CD4-positive, alpha-beta T cell treated with Interleukin-6 at 100 ng/mL for 8 hours (primary cell): ENCODE data around the gene UMOD.

Experiments used
- DNase-seq: peaks from one replicate; pipeline ENCODE4 v3.0.0-alpha.2; 2020; ENCODE audit warnings: mixed read lengths, low spot score

Gene UMOD

DNA sequence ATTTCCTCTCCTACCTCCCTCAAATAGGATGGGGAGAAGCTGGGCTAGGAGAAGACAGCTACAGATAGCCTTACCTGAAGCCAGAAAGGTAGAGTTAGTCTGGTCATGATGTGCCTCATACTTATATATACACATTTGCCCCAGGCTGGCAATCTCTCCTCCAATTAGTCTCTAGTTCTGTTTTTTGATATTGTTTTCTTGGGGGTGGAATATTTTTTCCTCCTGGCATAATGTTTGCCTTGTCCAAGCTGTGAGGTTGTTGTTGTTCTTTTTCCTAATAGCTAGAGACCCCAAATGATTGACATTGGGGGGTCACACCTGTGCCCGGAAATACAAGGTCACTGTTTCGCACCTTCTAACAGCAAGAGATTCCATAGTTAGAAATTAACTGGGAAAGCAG is at the start of gene UMOD:
TSS of gene UMOD (minus strand) at position 101 of the 400 bp plus-strand sequence. CDS start 1,978 bp downstream, outside the sequence.
- no peak for DNase-seq

DNA sequence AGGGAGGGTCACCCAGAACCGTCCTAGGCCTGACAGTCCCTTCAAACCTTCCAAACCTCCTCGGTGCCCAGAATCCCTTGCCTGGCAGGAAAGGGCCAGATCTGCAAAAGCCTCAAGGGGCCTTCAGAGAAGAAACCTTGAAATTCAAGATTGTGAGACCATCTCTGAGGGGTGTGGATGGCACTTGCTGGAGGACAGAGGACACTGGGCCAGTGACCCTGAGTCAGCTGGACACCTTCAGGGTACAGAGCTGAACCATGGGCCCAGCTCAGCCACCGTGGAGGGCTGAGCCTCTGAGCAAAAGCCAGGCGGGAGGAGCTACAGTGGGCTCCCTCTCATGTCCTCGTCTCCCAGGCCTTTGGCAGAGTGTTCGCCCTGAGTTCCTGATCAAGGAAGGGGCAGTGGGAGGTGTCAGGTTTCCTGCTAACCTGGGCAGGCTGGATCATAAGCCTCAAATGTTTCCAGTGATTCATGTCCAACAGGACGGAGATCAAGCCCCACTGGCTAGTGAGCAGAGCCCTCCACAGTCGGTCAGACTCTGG is 49.0 kb upstream of the UMOD start:
- DNase-seq: no peak

GRCh38 chr16:20401066-20401465 is 48.6 kb upstream of the UMOD start:
- DNase-seq: no peak

DNA sequence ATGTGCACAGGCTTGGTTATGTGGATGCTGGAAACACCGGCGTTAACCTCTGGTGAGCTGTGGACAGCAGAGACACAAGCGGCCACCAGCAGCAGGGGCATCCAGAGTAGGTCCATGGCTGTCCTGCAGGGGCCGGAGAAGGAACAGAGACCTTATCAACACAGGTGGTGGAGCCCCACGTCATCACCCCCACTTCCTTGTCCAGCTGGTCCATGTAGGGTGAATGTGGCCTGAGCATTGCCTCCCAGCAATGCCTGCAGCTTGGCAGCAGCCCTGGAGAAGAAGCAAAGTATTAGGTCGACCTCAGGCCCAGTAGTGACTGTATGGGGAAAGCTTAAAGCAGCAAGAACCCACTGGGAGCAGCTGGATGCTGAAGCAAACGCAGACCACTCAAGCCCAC is 46.7 kb upstream of the UMOD start:
- no peak for DNase-seq

GRCh38 chr16:20398603-20399002 is 46.1 kb upstream of the UMOD start:
- DNase-seq: no peak

- DNase-seq: no peak
Observed at GRCh38 chr16:20397468-20398074, 45.1 kb upstream of the UMOD start.

DNA sequence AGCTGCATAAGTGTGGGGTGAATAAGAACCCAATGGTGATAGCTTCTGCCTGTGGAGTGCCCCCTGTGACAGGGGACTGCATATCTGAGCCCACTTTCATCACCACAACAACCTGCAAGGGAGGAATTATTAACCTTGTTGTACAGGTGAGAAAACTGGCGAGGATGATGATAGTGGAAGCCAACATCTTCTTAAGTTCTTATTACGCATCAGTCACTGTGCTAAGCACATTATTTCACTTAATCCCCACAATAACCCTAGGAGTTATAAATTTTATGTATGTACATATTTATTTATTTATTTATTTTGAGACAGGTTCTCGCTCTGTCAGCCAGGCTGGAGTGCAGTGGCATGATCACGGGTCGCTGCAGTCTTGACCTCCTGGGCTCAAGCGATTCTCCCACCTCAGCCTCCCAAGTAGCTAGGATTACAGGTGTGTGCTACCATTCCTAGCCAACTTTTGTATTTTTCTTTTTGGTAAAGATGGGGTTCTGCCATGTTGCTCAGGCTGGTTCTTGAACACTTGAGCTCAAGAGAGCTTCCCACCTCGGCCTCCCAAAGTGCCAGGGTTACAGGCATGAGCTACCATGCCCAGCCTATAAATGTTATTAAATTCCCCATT is 44.4 kb upstream of the UMOD start:
- no peak for DNase-seq

DNA sequence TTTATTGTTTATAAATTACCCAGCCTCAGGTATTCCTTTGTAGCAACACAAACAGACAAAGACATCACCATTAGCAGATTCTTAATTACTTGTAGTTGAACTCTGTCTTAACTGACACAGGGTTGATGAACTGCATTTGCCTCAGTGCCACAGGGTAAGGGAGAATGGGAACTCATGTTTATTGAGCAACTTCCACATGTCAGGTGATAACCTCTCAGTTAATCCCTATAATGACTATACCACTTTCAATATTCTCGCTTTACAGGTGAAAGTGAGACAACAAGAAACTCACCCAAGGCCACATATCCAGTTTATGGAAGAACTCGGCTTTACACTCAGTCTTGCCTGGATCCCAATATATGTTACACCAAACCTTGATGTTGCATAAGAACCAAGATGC is 43.4 kb upstream of the UMOD start:
- no peak for DNase-seq

- DNase-seq: no peak
Observed at GRCh38 chr16:20393801-20394577, 41.5 kb upstream of the UMOD start.

DNA sequence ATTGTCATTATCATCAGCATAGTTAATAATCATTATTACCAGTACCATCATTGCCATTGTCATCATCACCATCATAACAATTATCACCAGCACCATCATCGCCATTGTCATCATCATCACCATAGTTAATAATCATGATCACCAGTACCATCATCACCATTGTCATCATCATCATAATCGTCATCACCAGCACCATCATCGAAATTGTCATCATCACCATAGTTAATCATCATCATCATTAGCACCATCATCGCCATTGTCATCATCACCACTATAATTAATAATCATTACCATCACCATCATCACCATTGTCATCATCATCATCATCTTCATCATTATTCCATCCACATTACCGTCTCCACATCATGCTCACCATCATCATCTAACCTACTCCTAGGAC is 38.5 kb upstream of the UMOD start:
- DNase-seq: no peak

- DNase-seq: no peak
Observed at GRCh38 chr16:20388854-20389253, 36.3 kb upstream of the UMOD start.

DNA sequence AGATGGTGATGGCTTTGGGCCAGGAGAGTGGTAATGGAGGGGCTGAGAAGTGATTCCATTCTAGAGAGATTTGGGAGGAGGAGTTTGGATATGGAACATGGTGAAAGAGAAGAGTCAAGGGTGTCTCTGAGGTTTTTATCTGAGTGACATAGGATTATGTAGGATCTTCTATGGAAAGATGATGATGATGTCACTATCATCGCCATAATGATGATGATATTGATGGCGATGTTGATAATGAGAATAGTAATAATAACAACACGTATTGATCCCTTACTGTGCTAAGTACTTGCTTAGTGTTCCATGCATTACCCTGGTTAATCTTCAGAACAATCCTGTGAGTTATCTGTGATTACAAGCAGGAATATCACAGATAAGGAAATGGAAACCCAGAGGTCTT is 35.5 kb upstream of the UMOD start:
- no peak for DNase-seq

GRCh38 chr16:20385844-20386832 is 33.6 kb upstream of the UMOD start:
- DNase-seq: peak; percentile 18

DNA sequence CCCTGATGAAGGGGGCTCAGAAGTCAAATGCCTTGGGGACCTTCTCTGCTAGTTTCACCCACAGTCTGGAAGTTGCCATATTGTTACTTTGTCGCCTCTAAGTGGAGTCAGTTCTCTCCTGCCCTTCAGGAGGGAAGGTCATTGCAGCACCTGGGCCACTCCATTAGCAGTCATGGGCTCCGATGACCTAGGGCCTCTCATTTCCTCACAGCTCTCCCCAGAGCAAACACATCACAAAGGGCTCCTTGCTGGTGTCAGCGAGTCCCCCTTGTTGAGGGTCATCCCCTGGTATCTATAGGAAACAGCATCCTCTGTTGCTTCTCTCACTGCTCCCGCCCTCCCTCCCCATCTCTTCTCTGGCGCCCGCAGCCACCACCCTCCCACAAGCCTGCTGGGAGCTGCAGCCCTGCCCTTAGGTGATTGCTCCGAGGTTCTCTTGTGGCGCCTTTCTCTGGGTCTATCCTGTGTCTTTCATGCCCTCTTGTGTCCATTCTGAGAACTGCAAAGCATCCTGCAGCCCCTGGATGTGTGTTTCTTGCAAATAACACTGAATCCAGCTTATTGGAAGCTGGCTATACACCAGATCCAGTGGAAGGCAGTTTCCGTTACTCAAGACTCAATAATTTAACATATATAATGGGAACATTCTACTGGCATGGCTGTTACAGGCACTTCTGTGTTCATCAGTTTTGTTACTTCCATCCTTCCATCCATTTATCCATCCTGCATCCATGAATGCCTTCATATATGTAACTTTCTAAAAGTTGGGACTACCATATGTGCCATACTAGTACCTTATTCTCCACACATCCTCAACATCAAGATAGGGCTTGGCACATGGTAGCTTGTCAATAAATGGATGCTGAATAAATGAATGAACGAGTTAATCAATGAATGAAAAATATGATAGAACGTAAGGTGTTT is 30.9 kb upstream of the UMOD start:
- peak; percentile 13 for DNase-seq

DNA sequence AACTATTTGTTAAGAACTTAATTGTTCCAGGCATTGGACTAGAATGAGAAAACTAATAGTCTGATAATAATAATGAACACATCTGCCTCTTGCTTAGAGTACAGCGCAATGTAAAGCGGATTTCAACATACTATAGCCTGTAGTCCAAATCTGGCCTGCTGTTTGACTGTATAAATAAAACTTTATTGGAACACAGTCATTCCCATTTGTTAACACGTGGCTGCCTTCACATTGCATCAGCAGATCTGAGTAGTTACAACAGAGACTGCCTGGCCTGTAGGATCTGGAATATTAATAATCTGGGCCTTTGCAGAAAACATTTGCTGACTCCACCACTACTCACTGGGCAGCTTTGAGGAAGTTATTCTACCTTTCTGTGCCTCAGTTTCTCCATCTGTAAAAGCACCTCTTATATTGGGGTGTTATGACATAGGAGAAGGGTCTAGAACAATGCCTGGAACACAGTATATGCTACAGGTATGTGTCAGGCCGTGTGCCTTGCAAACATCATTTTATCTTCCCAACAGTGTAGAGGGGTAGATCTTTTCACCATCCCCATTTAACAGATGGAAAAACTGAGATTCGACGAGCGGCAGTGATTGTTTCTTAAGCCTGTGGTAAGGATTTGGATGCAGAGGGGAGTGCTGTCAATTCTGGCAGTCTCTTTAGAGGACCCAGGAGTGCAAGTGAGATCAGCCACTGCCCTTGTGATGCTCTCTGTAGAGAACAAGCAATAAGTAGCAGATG is 29.9 kb upstream of the UMOD start:
- no peak for DNase-seq

DNA sequence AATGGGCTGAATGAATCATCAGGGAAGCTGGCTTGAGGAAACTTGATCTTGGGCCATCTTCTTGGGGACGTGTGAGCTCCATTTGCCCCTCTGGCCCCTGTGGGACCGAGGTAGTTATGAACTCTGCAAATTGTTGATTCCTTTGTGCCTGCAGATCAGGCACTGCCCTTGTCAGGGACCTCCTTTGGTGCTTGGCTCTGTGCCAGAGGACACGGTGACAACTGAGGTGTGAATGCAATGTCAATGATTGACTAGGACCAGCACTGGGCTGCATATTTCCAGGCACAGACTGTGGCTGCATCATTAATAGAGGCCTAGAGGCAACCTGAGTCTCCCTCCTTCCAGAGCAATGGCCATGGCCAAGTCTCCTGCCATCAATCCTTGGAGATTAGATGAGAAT is 28.3 kb upstream of the UMOD start:
- no peak for DNase-seq

GRCh38 chr16:20377181-20377580 is 24.7 kb upstream of the UMOD start:
- no peak for DNase-seq

DNA sequence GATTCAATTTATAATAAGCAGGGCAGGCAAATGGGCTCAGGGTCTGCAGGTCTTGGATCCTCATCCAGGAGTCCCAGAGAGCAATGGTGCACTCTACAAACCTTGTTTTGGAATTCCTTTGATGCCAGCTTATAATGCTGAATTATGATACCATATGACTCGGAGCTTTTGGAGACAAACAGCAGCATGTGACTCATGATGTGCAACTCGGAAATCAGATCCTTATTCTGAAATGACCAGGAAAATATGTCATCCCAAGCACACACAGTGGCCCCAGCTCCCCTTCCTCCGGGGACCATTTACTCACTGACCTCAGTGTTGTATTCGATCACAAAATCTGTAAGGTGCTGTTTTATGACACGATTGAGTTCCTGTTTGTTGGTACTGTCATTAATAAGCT is 20.2 kb upstream of the UMOD start:
- no peak for DNase-seq

DNA sequence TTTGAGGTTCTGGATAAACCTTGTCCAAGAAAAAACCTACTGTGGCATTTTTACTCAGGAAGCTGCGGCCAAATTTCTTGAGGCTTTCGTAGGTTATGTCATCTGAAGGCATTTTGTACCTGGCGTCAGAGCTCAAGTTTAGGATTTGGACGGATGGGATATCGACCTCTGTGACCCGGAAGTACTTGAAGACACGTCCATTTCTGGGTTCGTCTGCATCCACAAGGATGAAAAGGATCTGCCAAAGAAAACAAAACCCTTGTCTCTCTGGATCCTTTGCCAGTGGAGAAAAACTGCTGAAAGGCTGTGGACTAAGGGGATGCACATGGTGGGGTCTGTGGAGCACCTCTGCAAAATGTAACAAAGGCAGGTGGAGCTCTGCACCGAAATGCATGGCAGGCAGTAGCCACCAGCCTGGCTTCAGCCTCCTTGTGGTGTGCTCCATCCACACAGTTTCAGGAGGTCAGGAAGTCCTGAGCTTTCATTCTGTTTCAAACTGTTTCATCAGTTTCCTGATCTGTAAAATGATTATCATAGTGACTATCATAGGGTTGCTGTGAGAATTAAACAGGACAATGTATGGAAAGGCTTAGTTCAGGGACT is 17.0 kb upstream of the UMOD start:
- DNase-seq: no peak

DNA sequence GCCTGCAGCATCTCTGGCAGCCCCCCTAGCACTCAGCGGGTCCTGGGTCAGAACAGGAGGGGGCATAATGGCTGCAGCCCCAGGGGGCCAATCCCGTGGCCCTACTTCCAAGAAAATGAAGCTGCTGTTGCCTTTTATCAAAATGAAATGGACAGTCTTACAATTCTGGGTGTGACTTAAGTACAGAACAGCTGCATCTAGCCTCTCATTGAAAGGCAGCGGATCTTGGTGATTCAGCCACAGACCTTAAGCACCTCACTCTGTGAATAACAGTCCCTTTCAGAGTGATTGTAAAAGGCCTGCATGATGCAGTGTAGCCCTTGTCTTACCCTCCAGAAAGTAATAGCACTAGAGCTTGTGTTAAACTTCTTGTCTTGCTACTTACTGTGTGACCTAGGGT is 11.5 kb upstream of the UMOD start:
- DNase-seq: no peak
